Measurements from ENCODE around the gene FOXP1. TPM values are rescaled to one million over a fixed set of nuclear protein-coding genes. Genes with fewer than 3 reads are reported as not detected.
"Not testable (repeated sequence)": the region's sequence is repeated elsewhere in the genome, so short reads cannot be mapped to it uniquely, and the experiment has no call there.

The FOXP1 gene
- total RNA-seq, 2 donors from 2014 or later: 42.1 to 50.0 TPM

DNA sequence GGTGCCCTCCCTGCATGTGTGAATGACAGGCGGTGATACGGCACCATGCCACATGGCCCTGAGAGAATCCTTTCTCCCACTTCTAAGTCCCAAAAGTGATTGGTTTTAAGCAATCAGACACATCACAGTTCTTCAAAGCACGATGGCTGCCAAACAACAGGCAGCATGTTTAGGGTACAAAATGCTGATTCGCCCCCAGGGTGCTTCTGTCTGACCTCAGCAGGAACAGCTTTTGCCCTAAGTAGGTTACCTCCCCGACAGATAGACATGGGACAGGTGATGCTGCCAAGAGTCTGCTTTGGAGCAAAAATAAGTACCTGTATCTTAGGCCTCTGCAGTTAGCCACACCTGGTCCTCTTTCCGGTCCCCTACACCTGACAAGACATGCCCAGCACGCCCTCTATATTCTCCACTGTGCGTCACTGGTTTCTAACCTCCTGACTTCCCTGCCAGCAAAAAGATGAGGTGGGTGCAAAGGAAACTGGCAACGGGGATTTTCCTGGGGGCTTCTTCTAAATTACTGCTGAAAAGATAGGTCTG, 549.8 kb downstream of the FOXP1 start:
- intact Hi-C loops (cut with DNase I): no loop called here
- no peak for ATAC-seq
- no peak for DNase-seq

DNA sequence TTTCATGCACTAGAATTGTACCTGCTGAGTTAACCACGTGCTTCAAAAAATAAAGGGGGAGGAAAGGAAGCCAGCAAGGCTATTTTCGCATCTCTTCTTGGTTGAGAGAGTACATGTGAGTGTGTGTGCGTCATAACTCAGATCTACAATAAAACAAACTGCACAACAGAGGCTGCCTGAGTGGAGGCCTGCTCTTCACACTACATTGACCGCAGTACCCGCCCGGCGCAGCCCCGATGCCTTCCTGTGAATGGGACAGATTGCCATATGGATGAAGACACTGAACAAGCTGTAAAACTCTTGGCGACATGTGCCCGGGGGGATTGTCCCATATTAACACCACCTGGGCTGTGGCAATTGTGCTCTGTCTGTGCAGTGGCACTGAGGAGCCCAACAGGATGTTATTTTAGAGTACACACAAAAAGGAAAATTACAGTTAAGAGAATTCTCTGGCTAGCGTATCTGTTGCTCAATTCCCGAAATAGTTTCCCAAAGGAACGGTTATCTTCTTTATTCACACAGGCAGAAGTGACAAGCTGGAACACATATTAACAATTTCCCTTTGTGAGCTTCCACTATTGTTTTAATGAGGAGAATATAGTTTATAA, 551.5 kb downstream of the FOXP1 start:
- intact Hi-C loops (cut with DNase I): no loop called here
- ATAC-seq (peak; percentile 34 to 67), DNase-seq (peak; percentile 31)

DNA sequence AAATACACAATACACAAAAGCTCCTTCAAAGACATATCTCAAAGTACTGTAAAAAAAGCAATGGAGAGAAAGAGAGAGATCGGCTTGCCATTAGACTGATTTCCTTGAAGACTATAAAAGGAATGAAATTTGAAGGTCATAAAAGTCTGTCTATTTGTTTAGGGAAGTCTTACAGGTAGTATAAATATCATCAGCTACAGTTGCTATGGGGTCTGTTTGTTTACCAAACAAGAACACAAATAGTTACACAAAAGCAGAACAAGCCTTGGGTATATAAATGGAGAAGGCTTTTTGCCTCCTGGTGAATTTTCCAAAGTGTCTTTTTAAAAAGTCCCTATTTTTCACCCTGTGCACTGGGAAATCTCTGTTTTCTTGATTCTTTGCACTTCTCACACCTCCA, 552.3 kb downstream of the FOXP1 start:
- ATAC-seq: no peak
- no peak for DNase-seq
- intact Hi-C loops (cut with DNase I): no loop called here

DNA sequence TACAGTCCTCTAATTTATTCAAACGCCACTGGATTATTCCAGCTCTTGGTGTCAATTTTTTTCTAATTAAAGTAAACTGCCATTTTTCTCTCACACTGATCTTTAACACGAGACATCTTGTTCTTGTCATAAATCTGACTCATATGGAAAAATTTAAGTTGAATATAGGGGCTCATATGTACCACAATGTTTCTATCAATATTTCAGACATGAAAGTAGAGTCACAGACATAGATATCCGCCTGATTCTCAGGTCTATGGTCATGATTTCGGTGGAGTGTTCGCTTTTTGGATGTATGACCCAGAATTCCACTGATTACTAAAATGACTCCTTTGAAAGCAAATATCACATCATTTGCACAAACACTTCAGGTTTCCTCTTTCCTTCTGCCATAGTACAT, 552.8 kb downstream of the FOXP1 start:
- DNase-seq (no peak), ATAC-seq (no peak)
- intact Hi-C loops (cut with DNase I): no loop called here

DNA sequence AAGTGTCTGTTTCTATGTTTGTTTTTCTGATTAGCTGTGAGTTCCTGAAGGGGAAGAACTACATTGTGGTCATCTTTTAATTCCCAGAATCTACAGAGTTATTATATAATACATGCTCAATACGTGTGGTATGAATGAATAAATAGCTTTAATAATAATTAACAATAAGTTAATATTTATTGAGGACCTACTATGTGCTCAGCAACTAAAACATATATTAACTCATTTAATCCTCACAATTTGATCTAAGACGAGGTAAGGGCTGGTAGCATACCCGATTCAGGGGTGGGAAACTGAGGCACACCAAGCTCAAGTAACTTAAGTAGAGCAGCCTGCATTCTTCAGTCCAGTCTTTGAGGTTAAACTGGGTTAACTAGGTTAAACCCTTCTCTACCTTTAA, 553.8 kb downstream of the FOXP1 start:
- intact Hi-C loops (cut with DNase I): no loop called here
- no peak for ATAC-seq
- no peak for DNase-seq

DNA sequence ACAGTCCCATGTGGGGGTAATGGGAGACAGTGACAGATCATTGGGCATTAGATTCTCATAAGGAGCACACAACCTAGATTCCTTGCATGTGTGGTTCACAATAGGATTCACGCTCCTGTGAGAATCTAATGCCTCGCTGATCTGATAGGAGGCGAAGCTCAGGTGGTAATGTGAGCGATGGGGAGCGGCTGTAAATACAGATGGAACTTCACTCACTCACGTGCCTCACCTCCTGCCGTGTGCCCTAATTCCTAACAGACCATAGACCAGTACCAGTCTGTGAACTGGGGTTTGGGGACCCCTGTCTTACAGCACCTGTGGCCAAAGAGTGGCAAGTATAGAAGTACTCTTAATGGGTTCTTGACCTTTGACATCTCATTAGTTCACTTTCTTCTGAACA, 554.7 kb downstream of the FOXP1 start:
- intact Hi-C loops (cut with DNase I): no loop called here
- no peak for DNase-seq
- ATAC-seq: no peak

DNA sequence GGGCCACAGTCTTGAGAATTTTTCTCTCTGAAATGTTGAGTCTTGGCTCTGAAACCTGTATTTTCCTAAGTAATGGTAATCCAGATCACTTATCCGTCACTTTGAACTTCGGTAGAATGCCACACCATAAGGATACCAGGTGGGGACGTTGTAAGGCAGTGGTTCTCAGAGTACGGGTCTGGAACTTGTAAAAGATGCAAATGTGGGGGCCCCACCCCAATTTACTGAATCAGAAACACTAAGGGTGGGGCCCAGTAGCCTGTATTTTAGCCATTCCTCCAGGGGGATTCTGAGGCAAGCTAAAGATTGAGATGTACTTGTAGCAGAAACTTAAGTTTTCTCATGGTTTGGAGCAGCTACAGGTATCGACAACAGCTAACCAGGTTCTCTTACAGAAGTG, 555.3 kb downstream of the FOXP1 start:
- intact Hi-C loops (cut with DNase I): no loop called here
- no peak for DNase-seq
- no peak for ATAC-seq

DNA sequence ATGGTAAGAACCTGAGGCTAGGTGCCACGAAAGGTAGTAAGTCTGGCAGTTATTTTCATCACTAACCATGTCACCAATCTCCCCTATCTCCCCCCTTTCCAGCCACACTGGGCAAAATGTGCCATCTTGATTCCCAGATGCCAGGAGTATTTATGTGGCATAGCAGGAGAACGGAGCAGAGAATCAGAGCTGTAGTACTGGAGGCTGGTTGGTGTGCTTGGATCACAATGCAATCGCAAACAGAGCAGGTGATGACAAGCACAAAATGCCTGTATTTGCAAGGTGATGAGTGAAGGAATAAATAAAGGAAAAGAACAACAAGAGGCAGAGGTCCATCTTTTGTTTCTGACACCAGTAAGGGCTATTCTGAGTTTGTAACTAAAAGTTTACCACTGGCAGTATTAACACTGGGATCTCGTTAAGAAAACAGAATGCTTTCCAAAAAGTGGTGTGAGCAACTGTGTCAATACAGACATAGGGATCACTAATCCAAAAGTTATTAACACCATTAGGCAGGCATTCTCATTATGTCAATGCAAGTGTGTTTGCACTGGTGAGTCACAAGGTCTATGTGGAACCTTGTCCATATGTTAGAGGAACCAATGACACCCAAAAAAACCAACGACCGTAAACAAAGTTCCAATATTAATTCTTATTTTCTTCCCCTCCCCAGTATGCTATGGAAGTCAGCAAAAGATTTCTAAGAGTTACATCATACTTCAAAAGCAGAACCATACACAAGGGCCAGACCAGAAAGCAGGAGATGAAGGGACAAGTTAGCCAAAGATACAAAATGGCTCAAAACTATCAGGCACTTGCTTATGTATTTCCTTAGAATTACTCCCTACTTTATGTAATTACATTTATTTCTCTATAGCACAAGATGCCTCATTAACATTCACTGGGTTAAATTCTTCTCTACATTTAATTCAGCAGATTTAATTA, 556.6 kb downstream of the FOXP1 start:
- ATAC-seq (peak in 1 of 2 donors; percentile 36), DNase-seq (no peak)
- intact Hi-C loops (cut with DNase I): no loop called here

DNA sequence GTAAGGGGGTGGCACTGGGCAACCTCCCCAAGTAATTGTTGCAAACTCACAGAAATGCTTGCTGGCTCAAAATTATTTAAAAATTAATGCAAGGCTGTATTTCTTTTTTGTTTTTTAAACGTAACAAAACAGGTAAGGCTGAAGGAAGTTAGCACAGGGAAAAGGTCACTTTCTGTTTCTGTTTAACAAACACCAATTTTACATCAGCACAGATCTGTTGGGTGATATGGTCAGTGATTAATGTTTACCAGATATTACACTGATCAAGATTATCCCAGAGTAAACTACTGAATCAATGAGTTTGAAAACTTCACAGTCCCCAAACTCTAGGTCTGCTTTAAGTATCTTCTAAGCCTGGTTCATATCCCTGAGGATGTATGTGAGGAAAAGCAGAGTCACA, 558.0 kb downstream of the FOXP1 start:
- ATAC-seq: no peak
- no peak for DNase-seq
- intact Hi-C loops (cut with DNase I): no loop called here

DNA sequence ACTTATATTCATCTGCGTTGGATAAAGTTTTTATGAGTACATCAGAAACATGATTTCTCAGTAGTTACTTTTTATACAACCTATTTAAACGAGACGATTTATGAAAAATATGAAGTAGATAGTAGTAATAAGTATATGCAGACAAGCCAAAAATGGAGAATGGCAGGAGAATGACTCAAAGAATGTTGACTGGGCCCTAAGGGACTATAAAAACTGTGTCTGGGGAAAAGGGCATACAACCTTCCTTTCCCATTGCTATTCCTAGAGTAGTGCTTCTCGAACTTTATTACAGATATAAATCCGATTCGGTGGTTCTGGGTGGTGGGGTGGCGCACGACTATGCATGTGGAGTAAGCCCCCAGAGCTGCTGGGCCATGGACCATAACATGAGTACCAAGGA, 558.5 kb downstream of the FOXP1 start:
- DNase-seq (no peak), ATAC-seq (no peak)
- intact Hi-C loops (cut with DNase I): no loop called here

DNA sequence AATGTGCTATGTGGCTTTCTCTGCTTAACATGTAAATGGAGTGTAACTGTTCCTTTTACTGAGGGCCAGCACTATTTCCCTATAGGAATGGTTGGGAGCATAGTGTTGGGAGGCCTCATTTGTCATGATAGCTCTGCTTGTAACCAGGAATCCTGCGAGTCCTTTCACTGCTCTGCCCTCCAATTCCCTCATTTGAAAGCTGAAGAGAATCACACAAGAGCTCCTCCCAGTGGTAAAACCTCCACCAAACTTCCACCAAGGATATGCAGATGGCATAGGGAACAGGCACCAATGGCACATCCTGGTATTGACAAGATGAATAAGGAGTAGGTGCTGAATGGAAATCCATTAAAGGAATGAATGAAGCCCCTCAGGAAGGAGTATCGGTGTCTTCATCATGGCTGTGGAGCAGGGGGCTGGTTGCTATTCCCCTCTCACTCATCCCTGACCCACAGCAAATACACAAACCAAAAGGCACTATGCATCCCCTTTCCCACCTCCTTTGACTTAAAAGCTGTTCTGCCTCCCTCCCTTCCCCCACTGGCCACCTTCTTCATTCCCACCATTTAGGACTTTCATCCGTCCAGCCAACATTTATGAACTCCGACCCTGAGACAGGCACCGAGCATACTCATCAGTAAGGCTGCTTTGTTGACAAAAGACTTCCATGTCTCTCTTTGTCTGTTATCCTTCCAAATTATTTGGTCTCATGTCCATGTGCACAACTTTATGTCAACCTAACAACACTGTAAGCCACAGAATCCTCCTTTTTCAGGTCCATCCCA, 560.8 kb downstream of the FOXP1 start:
- intact Hi-C loops (cut with DNase I): no loop called here
- no peak for DNase-seq
- peak in 1 of 2 donors; percentile 27 for ATAC-seq

DNA sequence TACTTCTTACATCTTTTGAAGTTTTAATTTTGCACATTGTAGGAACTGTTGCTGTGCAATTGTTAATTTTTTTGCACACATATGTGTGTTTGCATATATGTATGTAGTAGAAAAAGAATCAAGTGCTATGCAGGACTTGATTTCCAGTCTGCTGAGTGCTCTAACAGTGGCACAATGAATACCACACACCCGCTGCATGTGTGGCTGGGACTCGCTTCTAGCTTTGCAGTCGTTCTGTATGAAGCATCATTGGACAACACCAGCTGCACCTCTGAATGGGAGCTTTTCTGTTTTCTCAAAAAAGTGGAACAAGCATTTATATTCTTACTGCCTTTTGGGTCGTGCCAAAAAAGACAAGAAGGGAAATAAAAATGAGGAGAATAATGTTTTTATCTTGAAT, 564.7 kb downstream of the FOXP1 start:
- intact Hi-C loops (cut with DNase I): no loop called here
- no peak for DNase-seq
- no peak for ATAC-seq

DNA sequence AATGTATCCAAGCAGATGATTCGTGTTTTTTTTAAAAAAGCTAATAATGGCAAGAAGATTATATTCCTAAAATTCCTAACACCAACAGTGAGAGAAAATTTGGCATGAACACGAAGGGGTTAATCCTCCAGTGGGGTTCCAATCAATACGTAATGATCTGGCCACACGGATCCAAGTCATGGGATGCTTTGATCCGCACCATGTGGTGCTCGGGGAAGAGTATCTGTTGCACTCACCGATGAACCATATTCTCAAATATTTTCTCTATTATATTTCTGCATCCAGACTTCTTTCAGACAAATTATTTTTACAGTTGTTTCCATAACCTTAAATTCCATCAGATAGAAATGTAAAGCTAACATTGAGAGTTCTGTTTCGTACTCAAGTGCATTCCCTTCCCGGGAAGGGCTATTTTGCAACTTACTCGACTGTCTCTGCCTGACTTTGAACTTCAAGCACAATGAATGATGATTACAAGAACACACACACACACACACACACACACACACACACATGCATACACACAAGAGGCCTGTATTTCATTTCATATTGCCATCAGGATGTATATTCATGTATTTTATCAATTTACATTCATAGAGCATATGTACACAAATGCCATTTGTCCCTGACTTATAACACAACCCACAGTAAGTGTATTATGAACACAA, 567.2 kb downstream of the FOXP1 start:
- intact Hi-C loops (cut with DNase I): no loop called here

DNA sequence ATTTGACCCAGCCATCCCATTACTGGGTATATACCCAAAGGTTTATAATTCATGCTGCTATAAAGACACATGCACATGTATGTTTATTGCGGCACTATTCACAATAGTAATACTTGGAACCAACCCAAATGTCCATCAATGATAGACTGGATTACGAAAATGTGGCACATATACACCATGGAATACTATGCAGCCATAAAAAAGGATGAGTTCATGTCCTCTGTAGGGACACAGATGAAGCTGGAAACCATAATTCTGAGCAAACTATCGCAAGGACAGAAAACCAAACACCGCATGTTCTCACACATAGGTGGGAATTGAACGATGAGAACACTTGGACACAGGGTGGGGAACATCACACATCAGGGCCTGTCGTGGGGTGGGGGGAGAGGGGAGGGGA, 568.9 kb downstream of the FOXP1 start:
- intact Hi-C loops (cut with DNase I); ATAC-seq; DNase-seq: not testable (repeated sequence)

More for the DNA sequence above, 567.2 kb downstream of the FOXP1 start:
- ATAC-seq: no peak
- DNase-seq: no peak

DNA sequence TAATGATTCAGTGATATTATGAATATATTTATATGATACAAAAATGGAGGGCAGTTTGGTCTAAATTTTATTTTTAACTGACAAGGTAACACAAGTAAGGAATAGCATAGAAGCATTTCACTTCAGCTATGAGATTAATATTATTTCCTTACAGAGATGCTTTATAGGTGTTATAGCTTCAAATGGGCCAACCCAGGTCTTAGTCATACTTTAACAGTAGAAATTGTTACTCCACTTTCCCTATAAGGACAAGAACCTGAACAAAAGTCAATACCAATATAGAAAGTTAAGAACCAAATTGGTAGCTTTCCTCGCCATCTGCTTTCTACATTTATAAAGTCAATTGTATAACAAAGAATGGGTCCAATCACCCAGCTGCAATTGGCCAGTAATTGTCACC, 570.6 kb downstream of the FOXP1 start:
- DNase-seq (no peak), ATAC-seq (no peak)
- intact Hi-C loops (cut with DNase I): no loop called here

DNA sequence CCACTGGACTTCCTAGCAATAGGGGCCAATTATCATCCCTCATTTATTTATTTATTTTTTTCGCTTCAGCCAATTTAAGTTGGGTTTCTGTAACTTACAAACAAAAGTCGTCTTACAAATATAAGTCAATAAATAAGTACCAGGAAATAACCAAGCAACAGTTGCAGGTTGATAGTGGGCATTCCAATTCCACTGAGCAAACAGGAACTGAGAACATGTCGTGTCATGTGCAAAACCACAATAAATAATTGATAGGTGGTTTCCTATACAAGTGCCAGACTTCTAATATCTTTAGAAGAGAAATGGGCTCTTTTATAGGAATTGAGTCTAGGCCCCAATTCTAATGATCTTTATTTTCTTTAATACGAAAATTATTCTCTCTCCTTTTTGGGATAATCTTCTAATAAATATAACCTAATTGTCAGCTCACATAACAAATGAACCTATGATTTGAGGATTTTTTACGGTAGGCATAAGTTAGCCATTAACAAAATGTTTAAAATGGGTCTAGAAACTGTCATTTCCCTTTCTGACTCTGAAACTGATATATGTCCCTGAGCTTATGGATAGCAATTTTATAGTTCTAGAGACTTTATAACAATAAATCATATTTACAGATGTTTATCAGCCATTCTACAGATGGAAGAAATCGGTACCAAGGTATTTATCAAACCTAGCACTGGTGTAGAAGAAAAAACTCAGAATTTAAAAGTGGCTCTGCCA, 571.8 kb downstream of the FOXP1 start:
- DNase-seq (no peak), ATAC-seq (no peak)
- intact Hi-C loops (cut with DNase I): no loop called here

DNA sequence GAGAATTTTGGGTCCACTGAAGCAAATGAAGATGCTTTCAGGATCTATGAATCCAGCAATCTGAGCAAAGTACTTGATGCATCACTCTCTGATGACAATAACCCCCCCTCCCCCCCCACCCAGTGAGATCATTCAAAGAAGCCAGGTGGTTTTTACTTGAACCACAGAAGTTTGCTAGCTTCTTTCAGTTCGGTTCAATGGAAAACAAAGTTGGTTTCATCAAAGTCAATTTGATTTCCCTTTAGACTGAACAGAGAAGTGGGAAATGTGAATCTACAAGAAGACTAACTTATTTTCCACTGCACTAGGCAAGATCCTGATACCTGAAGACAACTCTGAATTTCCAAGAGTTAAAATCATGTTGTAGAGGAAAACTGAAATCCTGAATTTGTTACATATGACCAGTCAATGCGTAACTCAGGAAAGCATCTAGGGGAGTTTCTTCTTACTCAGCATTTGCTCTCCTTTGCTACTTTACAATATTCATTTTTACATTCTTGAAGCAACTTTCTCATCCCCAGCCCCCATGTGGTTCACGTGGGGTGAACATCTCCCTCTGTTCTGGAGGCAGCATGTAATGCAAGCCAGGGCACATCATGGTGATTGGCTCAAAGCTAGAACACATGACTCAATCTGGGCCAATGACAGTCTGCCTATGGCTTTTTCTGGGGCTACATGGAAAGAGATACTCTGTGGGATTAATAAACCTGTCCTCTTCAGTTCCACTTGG, 572.6 kb downstream of the FOXP1 start:
- ATAC-seq: no peak
- intact Hi-C loops (cut with DNase I): no loop called here
- DNase-seq: no peak

Measured in left cardiac atrium (tissue), 4 donors.